Nucleus accumbens (tissue), 56 donors: ENCODE results near the gene HPCAL1.
A peak's percentile ranks its signal among the peaks of the same experiment; 100 is the strongest.
"Not testable (repeated sequence)": the region's sequence is repeated elsewhere in the genome, so short reads cannot be mapped to it uniquely, and the experiment has no call there.

Experiments
- DNase-seq, 56 donors: peaks; one replicate each; lab custom pipeline; 2025; lab: John Stamatoyannopoulos, UW

Gene HPCAL1

GRCh38 chr2:10302479-10303180 is at the start of gene HPCAL1:
Gene HPCAL1 (plus strand): TSS chr2:10302904. CDS start chr2:10419758, 116,854 bp downstream.
- peak in 52 of 56 donors; percentile 41 to 90 (median 80) for DNase-seq

GRCh38 chr2:10253596-10254372 is 48.9 kb upstream of the HPCAL1 start:
- DNase-seq, result no peak

- no peak for DNase-seq
These were observed 48.1 kb upstream of the HPCAL1 start for GRCh38 chr2:10254373-10255188.

GRCh38 chr2:10255189-10256030 is 47.3 kb upstream of the HPCAL1 start:
- DNase-seq, result no peak

GRCh38 chr2:10256031-10256514 is 46.6 kb upstream of the HPCAL1 start:
- no peak for DNase-seq

- no peak for DNase-seq
These were observed 46.1 kb upstream of the HPCAL1 start for GRCh38 chr2:10256515-10257031.

GRCh38 chr2:10257036-10257435 is 45.7 kb upstream of the HPCAL1 start:
- no peak for DNase-seq

- DNase-seq, result no peak
These were observed 45.1 kb upstream of the HPCAL1 start for GRCh38 chr2:10257500-10258147.

- no peak for DNase-seq
These were observed 44.4 kb upstream of the HPCAL1 start for GRCh38 chr2:10258326-10258725.

GRCh38 chr2:10258726-10259125 is 44.0 kb upstream of the HPCAL1 start:
- no peak for DNase-seq

- no peak for DNase-seq
These were observed 42.6 kb upstream of the HPCAL1 start for GRCh38 chr2:10260130-10260529.

GRCh38 chr2:10263526-10263925 is 39.2 kb upstream of the HPCAL1 start:
- DNase-seq, result not testable (repeated sequence)

GRCh38 chr2:10264506-10265328 is 38.0 kb upstream of the HPCAL1 start:
- no peak for DNase-seq

- no peak for DNase-seq
These were observed 37.2 kb upstream of the HPCAL1 start for GRCh38 chr2:10265329-10266132.

GRCh38 chr2:10266133-10266620 is 36.5 kb upstream of the HPCAL1 start:
- DNase-seq, result no peak

- DNase-seq, result no peak
These were observed 35.7 kb upstream of the HPCAL1 start for GRCh38 chr2:10267036-10267435.
